WERI-Rb-1 (cell line): ENCODE measurements around the gene C5.

Experiments used
- DNase-seq: peaks from one replicate; pipeline ENCODE4 v3.0.0-alpha.2; 2020
- H3K27ac ChIP-seq: fragments of 250-450 bp; sonication (Bioruptor Pico); 2 replicates; pipeline ENCODE4 v1.5.1; 2020; ENCODE audit warnings: mild to moderate bottlenecking, moderate library complexity
- H3K27me3 ChIP-seq: fragments of 250-450 bp; sonication (Bioruptor Pico); 2 replicates; pipeline ENCODE4 v1.5.1; 2021; ENCODE audit warnings: mild to moderate bottlenecking, low read depth, moderate library complexity; ENCODE audit not compliant: insufficient read depth, severe bottlenecking
- H3K36me3 ChIP-seq: fragments of 250-450 bp; sonication (Bioruptor Pico); 2 replicates; pipeline ENCODE4 v1.5.1; 2020; ENCODE audit warnings: mild to moderate bottlenecking, moderate library complexity
- H3K4me3 ChIP-seq: 2 replicates; pipeline ENCODE4 v1.5.1; 2011; ENCODE audit warnings: low read depth, mild to moderate bottlenecking, control low read depth, low read length
- H3K9me3 ChIP-seq: fragments of 250-450 bp; sonication (Bioruptor Pico); 2 replicates; pipeline ENCODE4 v1.5.1; 2021; ENCODE audit warnings: mild to moderate bottlenecking, moderate library complexity; ENCODE audit not compliant: severe bottlenecking
- TF ChIP-seq, protein P1 (sequence below): IDR thresholded peaks from 2 replicates; pipeline ENCODE4 v1.5.1; 2011; ENCODE audit warnings: low read depth, mild to moderate bottlenecking, control low read depth, inconsistent platforms, low read length

C5 gene

GRCh38 chr9:120919843-120920805 is 130.0 kb downstream of the C5 start:
- H3K27ac ChIP-seq: peak overlapping the region; percentile 92
- H3K27me3 ChIP-seq: no peaks in the 10 kb centered on the region
- TF ChIP-seq, protein P1, sequence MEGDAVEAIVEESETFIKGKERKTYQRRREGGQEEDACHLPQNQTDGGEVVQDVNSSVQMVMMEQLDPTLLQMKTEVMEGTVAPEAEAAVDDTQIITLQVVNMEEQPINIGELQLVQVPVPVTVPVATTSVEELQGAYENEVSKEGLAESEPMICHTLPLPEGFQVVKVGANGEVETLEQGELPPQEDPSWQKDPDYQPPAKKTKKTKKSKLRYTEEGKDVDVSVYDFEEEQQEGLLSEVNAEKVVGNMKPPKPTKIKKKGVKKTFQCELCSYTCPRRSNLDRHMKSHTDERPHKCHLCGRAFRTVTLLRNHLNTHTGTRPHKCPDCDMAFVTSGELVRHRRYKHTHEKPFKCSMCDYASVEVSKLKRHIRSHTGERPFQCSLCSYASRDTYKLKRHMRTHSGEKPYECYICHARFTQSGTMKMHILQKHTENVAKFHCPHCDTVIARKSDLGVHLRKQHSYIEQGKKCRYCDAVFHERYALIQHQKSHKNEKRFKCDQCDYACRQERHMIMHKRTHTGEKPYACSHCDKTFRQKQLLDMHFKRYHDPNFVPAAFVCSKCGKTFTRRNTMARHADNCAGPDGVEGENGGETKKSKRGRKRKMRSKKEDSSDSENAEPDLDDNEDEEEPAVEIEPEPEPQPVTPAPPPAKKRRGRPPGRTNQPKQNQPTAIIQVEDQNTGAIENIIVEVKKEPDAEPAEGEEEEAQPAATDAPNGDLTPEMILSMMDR: no peak

DNA sequence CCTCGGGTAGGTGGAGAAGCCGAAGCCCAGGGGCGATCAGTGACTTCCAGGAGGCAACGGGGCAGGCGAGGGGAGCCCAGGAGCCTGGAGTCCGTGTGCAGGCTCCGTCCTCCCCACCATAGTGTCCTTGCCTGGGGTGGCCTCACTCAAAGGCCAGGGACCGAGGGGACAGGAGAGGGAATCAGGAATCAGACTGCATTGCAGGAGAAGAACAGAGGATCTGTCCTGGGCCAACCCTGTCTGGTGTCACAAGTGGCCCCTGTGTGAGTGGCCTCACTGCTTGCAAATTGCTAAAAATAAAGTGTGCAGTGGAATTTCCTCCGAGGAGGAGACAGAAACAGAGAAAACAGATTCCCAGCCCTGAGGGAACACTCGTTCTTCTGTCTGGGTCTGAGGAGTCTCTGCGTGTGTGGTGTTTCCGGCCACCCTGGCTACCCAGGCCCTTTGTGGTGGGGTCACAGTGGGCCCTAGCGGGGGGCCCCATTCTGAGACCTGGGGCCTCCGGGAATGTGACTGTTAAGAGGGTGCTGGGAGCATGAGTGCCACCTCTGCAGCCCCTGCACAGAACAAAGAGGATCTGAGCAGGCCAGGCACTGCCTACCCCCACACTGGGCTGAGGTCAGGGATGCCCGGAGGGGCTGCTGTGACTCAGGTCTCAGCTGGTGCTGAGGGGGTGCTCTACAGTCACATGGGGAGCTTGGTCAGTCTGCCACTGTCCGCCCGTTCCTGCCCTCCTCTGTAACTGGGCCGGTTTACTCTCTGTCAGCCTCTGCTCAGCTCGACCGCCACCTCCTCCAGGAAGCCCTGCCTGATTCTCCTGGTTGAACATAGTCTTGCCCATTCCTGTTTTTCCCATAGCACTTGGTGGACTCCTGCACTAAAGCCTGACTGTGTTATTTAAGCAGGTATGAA is 130.9 kb downstream of the C5 start:
- Histone ChIP-seq H3K36me3 (no peaks in the 10 kb centered on the region), H3K4me3 (no peak overlapping the region), H3K27me3 (no peaks in the 10 kb centered on the region), H3K9me3 (no peaks in the 10 kb centered on the region), H3K27ac (peak overlapping the region; percentile 92)
- no peak for DNase-seq
- TF ChIP-seq, protein P1: no peak

More at GRCh38 chr9:120919843-120920805, 130.0 kb downstream of the C5 start:
- H3K4me3 ChIP-seq: no peak overlapping the region
- H3K9me3 ChIP-seq: no peaks in the 10 kb centered on the region
- no peaks in the 10 kb centered on the region for H3K36me3 ChIP-seq
- peak; percentile 99 for DNase-seq

DNA sequence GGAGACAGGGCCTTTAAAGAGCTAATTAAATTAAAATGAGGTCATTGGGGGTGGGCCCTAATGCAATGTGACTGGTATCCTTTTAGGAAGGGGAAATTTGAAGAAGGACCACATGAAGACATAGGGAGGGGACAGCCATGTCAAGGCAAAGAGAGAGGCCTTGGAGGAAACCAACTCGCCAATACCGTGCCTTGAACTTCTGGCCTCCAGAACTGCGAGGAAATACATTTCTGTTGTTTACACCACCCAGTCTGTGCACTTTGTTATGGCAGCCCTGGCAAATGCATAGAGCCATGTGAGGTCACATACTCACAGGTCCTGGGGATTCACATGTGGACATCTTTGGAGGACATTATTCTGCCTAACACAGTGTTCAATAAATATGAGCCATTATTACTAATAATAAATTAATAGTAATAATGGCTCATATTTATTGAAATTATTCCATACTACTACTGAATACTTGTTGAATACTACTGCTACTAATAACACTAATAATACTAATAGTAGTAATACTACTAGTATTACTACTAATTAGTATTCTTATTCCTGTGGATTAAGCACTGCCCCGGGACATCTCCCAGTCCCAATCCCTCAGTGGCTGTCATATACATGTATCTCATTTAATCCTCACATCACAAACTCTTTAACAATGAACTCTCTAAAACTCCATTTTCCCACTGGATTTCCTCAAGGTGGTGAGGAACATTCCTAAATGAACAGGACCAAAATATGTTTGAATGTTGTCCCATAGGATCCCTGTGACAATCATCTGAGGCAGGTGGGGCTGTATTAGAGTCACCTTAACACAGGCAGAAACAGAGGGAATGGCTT is 131.9 kb downstream of the C5 start:
- no peak overlapping the region for H3K4me3 ChIP-seq
- no peaks in the 10 kb centered on the region for H3K27me3 ChIP-seq
- TF ChIP-seq, protein P1: no peak
- DNase-seq: no peak
- H3K9me3 ChIP-seq: no peaks in the 10 kb centered on the region
- no peaks in the 10 kb centered on the region for H3K36me3 ChIP-seq
- H3K27ac ChIP-seq: peak overlapping the region; percentile 92; the same call in 1 of the 2 replicates

DNA sequence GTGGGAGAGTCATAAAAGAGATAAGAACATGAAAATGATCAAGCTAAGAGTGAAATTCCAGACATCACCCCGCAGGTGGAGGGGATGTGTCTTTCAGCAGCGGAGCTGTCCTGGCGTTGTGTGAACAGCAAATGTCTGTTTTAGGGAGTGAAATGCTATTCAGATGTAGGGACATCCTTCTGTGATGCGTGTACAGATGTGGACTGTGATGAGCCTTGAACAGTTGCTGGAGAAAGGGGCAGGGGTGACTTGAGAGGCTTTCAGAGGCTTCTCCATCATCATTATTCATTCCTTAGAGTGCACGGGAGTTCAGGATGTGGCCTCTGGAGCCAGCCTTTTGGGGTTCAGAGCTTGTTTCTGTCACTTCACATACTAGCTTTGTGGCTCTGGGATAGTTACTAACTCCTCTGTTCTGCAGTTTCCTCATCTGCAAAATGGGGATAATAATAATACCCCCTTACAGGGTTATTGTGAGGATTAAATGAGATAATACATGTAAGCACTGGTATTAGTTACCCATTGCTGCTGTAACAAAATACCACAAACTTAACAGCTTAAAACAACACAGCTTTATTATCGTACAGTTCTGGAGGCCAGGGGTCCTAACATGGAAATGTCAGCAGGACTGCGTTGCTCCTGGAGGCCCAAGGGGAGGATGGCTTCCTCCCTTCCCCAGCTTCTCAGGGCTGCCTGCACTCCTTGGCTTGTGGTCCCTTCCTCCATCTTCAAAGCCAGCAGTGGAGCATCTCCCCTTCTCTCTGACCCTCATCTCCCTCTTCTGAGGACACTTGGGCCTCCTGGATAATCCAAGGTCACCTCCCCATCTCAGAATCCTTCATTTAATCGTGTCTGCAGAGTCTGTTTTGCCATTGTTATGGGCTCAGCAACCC is 132.8 kb downstream of the C5 start:
- H3K27me3 ChIP-seq: no peaks in the 10 kb centered on the region
- TF ChIP-seq, protein P1: no peak
- DNase-seq: no peak
- H3K9me3 ChIP-seq: no peaks in the 10 kb centered on the region
- H3K4me3 ChIP-seq: no peak overlapping the region
- no peak overlapping the region for H3K27ac ChIP-seq
- H3K36me3 ChIP-seq: no peaks in the 10 kb centered on the region
